NCI-H2227 (cell line): ENCODE measurements around the gene XAB2.
"Not testable (repeated sequence)": the region's sequence is repeated elsewhere in the genome, so short reads cannot be mapped to it uniquely, and the experiment has no call there.

Experiments
- DNase-seq: peaks from one replicate; lab custom pipeline; 2025; ENCODE audit not compliant: unreplicated experiment; lab: John Stamatoyannopoulos, UW

Gene XAB2

GRCh38 chr19:7650148-7650547 is 20.8 kb upstream of the XAB2 start:
- no peak for DNase-seq

GRCh38 chr19:7648265-7649014 is 19.1 kb upstream of the XAB2 start:
- no peak for DNase-seq

GRCh38 chr19:7647156-7647555 is 17.8 kb upstream of the XAB2 start:
- no peak for DNase-seq

GRCh38 chr19:7646426-7646700 is 17.0 kb upstream of the XAB2 start:
- no peak for DNase-seq

GRCh38 chr19:7645656-7646425 is 16.5 kb upstream of the XAB2 start:
- no peak for DNase-seq

GRCh38 chr19:7645163-7645562 is 15.8 kb upstream of the XAB2 start:
- DNase-seq: no peak

- no peak for DNase-seq
Measured at GRCh38 chr19:7644550-7644877, 15.2 kb upstream of the XAB2 start.

GRCh38 chr19:7643629-7644549 is 14.5 kb upstream of the XAB2 start:
- not testable (repeated sequence) for DNase-seq

- DNase-seq: no peak
Measured at GRCh38 chr19:7643031-7643415, 13.7 kb upstream of the XAB2 start.

GRCh38 chr19:7642295-7643030 is 13.1 kb upstream of the XAB2 start:
- DNase-seq: no peak

- no peak for DNase-seq
Measured at GRCh38 chr19:7641290-7642276, 12.2 kb upstream of the XAB2 start.

- DNase-seq: no peak
Measured at GRCh38 chr19:7640803-7641202, 11.5 kb upstream of the XAB2 start.

GRCh38 chr19:7639863-7640348 is 10.6 kb upstream of the XAB2 start:
- DNase-seq: no peak

- DNase-seq: no peak
Measured at GRCh38 chr19:7638802-7639465, 9.6 kb upstream of the XAB2 start.

- peak; percentile 18 for DNase-seq
Measured at GRCh38 chr19:7637374-7638256, 8.3 kb upstream of the XAB2 start.

- DNase-seq: peak; percentile 87
Measured at GRCh38 chr19:7636691-7637373, 7.5 kb upstream of the XAB2 start, which contains the start of gene STXBP2. STXBP2 (plus strand) TSS chr19:7637110; CDS start chr19:7637150, 40 bp downstream.

- DNase-seq: no peak
Measured at GRCh38 chr19:7636317-7636690, 7.0 kb upstream of the XAB2 start.

- DNase-seq: no peak
Measured at GRCh38 chr19:7635670-7636069, 6.3 kb upstream of the XAB2 start.
